ENCODE data around the gene MACIR. TPM values are rescaled to one million over a fixed set of nuclear protein-coding genes. Genes with fewer than 3 reads are reported as not detected.

The MACIR gene
- total and polyA plus RNA-seq, 2 of the 13 experiments (the other 11 are each of a cell fraction or from before 2014, with no cell fraction given), result 2.4 to 4.4 TPM

DNA sequence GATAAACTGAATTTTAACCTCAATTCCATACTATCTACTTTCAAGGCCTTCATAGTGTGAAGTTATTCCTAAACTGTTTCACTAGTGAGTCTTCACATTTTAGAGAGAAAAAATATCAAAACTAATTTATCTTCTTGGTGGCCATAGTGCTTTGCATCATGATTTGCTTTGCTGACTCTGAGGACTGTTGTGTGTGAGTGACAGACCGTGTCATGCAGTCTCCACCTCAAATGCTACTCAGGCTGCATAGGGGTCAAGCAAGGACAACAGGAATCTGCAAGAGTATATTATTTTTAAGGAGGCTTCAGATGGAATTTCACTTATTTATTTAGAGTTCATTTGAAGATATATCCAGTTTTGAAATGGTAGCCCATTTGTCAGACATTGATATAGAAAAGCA, 34.5 kb downstream of the MACIR start:
- CTCF ChIA-PET (ENCODE audit: low intra/inter-chr PET ratio, low total read pairs), result no interaction called here
- TF ChIP-seq HES4 (CRISPR knock-in tag; IDR thresholded peaks at IDR 0.05; ENCODE audit: borderline replicate concordance) (no peak), GPN1 (CRISPR knock-in tag; IDR thresholded peaks at IDR 0.05; ENCODE audit: borderline replicate concordance) (no peak), NCOA1 (CRISPR knock-in tag; IDR thresholded peaks at IDR 0.05) (no peak), ZNF777 (CRISPR knock-in tag; IDR thresholded peaks at IDR 0.05) (no peak), SMC3 (IDR thresholded peaks at IDR 0.05; ENCODE audit: low read length) (no peak), IKZF1 (IDR thresholded peaks at IDR 0.05) (no peak), ARNT2 (CRISPR knock-in tag; IDR thresholded peaks at IDR 0.05; ENCODE audit: low read depth) (no peak), SP1 (IDR thresholded peaks at IDR 0.05) (no peak), SP1 (CRISPR knock-in tag; IDR thresholded peaks at IDR 0.05) (no peak), ZNF792 (CRISPR knock-in tag; IDR thresholded peaks at IDR 0.05) (no peak), MBD4 (IDR thresholded peaks at IDR 0.05; ENCODE audit: borderline replicate concordance, low read length) (no peak), AGO2 (optimal IDR thresholded peaks at IDR 0.05; ENCODE audit: low read depth, low read length) (no peak), KLF12 (CRISPR knock-in tag; IDR thresholded peaks at IDR 0.05; ENCODE audit: borderline replicate concordance) (no peak), SNAI1 (CRISPR knock-in tag; IDR thresholded peaks at IDR 0.05; ENCODE audit: borderline replicate concordance) (no peak)
- TF ChIP-seq, protein P1, sequence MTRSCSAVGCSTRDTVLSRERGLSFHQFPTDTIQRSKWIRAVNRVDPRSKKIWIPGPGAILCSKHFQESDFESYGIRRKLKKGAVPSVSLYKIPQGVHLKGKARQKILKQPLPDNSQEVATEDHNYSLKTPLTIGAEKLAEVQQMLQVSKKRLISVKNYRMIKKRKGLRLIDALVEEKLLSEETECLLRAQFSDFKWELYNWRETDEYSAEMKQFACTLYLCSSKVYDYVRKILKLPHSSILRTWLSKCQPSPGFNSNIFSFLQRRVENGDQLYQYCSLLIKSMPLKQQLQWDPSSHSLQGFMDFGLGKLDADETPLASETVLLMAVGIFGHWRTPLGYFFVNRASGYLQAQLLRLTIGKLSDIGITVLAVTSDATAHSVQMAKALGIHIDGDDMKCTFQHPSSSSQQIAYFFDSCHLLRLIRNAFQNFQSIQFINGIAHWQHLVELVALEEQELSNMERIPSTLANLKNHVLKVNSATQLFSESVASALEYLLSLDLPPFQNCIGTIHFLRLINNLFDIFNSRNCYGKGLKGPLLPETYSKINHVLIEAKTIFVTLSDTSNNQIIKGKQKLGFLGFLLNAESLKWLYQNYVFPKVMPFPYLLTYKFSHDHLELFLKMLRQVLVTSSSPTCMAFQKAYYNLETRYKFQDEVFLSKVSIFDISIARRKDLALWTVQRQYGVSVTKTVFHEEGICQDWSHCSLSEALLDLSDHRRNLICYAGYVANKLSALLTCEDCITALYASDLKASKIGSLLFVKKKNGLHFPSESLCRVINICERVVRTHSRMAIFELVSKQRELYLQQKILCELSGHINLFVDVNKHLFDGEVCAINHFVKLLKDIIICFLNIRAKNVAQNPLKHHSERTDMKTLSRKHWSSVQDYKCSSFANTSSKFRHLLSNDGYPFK (CRISPR knock-in tag; IDR thresholded peaks at IDR 0.05; ENCODE audit: borderline replicate concordance), result no peak
- TF ChIP-seq, protein P2, sequence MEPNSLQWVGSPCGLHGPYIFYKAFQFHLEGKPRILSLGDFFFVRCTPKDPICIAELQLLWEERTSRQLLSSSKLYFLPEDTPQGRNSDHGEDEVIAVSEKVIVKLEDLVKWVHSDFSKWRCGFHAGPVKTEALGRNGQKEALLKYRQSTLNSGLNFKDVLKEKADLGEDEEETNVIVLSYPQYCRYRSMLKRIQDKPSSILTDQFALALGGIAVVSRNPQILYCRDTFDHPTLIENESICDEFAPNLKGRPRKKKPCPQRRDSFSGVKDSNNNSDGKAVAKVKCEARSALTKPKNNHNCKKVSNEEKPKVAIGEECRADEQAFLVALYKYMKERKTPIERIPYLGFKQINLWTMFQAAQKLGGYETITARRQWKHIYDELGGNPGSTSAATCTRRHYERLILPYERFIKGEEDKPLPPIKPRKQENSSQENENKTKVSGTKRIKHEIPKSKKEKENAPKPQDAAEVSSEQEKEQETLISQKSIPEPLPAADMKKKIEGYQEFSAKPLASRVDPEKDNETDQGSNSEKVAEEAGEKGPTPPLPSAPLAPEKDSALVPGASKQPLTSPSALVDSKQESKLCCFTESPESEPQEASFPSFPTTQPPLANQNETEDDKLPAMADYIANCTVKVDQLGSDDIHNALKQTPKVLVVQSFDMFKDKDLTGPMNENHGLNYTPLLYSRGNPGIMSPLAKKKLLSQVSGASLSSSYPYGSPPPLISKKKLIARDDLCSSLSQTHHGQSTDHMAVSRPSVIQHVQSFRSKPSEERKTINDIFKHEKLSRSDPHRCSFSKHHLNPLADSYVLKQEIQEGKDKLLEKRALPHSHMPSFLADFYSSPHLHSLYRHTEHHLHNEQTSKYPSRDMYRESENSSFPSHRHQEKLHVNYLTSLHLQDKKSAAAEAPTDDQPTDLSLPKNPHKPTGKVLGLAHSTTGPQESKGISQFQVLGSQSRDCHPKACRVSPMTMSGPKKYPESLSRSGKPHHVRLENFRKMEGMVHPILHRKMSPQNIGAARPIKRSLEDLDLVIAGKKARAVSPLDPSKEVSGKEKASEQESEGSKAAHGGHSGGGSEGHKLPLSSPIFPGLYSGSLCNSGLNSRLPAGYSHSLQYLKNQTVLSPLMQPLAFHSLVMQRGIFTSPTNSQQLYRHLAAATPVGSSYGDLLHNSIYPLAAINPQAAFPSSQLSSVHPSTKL (CRISPR knock-in tag; IDR thresholded peaks at IDR 0.05), result no peak
- TF ChIP-seq, protein P3, sequence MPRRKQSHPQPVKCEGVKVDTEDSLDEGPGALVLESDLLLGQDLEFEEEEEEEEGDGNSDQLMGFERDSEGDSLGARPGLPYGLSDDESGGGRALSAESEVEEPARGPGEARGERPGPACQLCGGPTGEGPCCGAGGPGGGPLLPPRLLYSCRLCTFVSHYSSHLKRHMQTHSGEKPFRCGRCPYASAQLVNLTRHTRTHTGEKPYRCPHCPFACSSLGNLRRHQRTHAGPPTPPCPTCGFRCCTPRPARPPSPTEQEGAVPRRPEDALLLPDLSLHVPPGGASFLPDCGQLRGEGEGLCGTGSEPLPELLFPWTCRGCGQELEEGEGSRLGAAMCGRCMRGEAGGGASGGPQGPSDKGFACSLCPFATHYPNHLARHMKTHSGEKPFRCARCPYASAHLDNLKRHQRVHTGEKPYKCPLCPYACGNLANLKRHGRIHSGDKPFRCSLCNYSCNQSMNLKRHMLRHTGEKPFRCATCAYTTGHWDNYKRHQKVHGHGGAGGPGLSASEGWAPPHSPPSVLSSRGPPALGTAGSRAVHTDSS (CRISPR knock-in tag; conservative IDR thresholded peaks at IDR 0.05), result no peak
- TF ChIP-seq, protein P4, sequence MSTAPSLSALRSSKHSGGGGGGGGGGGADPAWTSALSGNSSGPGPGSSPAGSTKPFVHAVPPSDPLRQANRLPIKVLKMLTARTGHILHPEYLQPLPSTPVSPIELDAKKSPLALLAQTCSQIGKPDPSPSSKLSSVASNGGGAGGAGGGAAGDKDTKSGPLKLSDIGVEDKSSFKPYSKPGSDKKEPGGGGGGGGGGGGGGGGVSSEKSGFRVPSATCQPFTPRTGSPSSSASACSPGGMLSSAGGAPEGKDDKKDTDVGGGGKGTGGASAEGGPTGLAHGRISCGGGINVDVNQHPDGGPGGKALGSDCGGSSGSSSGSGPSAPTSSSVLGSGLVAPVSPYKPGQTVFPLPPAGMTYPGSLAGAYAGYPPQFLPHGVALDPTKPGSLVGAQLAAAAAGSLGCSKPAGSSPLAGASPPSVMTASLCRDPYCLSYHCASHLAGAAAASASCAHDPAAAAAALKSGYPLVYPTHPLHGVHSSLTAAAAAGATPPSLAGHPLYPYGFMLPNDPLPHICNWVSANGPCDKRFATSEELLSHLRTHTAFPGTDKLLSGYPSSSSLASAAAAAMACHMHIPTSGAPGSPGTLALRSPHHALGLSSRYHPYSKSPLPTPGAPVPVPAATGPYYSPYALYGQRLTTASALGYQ (CRISPR knock-in tag; IDR thresholded peaks at IDR 0.05), result no peak

More for the DNA sequence above, 34.5 kb downstream of the MACIR start:
- no peak for ATAC-seq
- no peak overlapping the region for H3K4me2 ChIP-seq (ENCODE audit: low read depth, low read length)
- no peaks in the 10 kb centered on the region for H3K36me3 ChIP-seq (replicated peaks in 1 of 2; ENCODE audit: control insufficient read depth in 1 of 2, insufficient read depth in 2 of 2, low read length in 2 of 2)
- no peaks in the 10 kb centered on the region for H3K27me3 ChIP-seq (ENCODE audit: control insufficient read depth in 1 of 2, insufficient read depth in 2 of 2, low read length in 2 of 2)
- H3K79me2 ChIP-seq (ENCODE audit: insufficient read depth, low read length), result no peaks in the 10 kb centered on the region
- H3K4me1 ChIP-seq (ENCODE audit: insufficient read depth, low read length), result no peaks in the 10 kb centered on the region
- intact Hi-C loops (cut with micrococcal nuclease; ENCODE audit: unreplicated experiment), result no loop called here
- H2AFZ ChIP-seq (ENCODE audit: low read length), result no peak overlapping the region
- BruUV-seq (replicated peaks), result no TSS peak
- in situ Hi-C loops (cut with HindIII; ENCODE audit: extremely low pct_ligation_motif_present, low pct_unique_long_range_greater_than_20kb), result no loop called here
- POLR2A ChIA-PET, result no interaction called here
- DNase-seq (ENCODE audit: low spot score), result no peak
- H3K27ac ChIP-seq (ENCODE audit: extremely low read length, insufficient read depth, low read length), result no peak overlapping the region
- FAIRE-seq, result no peak
- H4K20me1 ChIP-seq (ENCODE audit: insufficient read depth, low read length), result no peaks in the 10 kb centered on the region
- H3K9me3 ChIP-seq (ENCODE audit: low read length), result no peaks in the 10 kb centered on the region
- no peak overlapping the region for H3K9ac ChIP-seq (ENCODE audit: insufficient read depth, low read depth, low read length)
- WGBS (ENCODE audit: low lambda C conversion rate), result 0% methylated on average over 1 of the region's 1 CpG
- no peak overlapping the region for H3K4me3 ChIP-seq (replicated peaks in 1 of 3; ENCODE audit: insufficient read depth in 1 of 3, low read depth in 2 of 3, low read length in 3 of 3)

Measured in HepG2 (cell line).